Measurements from ENCODE around the gene FMN1. TPM values are rescaled to one million over a fixed set of nuclear protein-coding genes. Genes with fewer than 3 reads are reported as not detected.
A peak's percentile ranks its signal among the peaks of the same experiment; 100 is the strongest.

FMN1 gene
- total and polyA plus RNA-seq, 12 donors = 0.22 to 5.5 (median 3.3) TPM

DNA sequence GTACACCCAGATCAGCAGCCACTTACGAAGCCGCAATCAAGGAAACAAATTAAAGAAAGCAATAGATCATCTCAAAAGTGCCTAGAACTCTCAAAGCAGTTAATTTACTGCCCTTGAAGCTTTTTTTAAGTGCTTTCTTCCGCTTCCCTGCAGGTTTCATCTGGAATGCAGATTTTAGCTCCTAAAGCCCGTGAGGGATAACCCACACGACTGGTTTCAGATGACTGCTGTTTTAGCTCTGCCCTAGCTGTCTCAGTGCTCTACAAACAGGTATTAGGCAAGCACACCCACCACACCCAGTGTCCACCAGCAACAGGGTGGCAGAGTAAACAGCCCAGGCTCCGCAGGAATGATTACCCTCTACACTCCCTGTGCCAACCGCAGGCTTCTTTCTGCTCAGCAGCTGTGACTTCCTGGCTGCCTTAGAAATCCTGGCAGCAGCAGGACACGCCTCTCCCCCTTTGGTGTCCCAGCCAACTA is 126.0 kb downstream of the FMN1 start:
- H3K36me3 ChIP-seq = no peaks in the 10 kb centered on the region
- peak in 7 of 8 donors; percentile 38 to 91 (median 71) for ATAC-seq
- no peaks in the 10 kb centered on the region for H3K9me3 ChIP-seq
- peaks cover 0 to 24% (median 3%) of the 10 kb centered on the region in 9 donors for H3K4me1 ChIP-seq
- no peak overlapping the region for H3K4me3 ChIP-seq
- peaks cover 0 to 4% (median 0%) of the 10 kb centered on the region in 7 donors for H3K27me3 ChIP-seq
- DNase-seq = peak in 1 of 2 donors; percentile 19
- intact Hi-C loops (cut with DNase I) = loop anchor here in 1 of 10 donors (5.0 kb wide), 1 partner anchor 46 kb away; no protein-coding TSS in a partner anchor
- 50 to 59% methylated on average over 8 of the region's 8 CpGs for WGBS, 2 donors
- peak overlapping the region in 2 of 10 donors; percentile 28 to 76 for H3K27ac ChIP-seq
- TF ChIP-seq, protein P1, sequence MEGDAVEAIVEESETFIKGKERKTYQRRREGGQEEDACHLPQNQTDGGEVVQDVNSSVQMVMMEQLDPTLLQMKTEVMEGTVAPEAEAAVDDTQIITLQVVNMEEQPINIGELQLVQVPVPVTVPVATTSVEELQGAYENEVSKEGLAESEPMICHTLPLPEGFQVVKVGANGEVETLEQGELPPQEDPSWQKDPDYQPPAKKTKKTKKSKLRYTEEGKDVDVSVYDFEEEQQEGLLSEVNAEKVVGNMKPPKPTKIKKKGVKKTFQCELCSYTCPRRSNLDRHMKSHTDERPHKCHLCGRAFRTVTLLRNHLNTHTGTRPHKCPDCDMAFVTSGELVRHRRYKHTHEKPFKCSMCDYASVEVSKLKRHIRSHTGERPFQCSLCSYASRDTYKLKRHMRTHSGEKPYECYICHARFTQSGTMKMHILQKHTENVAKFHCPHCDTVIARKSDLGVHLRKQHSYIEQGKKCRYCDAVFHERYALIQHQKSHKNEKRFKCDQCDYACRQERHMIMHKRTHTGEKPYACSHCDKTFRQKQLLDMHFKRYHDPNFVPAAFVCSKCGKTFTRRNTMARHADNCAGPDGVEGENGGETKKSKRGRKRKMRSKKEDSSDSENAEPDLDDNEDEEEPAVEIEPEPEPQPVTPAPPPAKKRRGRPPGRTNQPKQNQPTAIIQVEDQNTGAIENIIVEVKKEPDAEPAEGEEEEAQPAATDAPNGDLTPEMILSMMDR (IDR thresholded peaks at IDR 0.05) = no peak

DNA sequence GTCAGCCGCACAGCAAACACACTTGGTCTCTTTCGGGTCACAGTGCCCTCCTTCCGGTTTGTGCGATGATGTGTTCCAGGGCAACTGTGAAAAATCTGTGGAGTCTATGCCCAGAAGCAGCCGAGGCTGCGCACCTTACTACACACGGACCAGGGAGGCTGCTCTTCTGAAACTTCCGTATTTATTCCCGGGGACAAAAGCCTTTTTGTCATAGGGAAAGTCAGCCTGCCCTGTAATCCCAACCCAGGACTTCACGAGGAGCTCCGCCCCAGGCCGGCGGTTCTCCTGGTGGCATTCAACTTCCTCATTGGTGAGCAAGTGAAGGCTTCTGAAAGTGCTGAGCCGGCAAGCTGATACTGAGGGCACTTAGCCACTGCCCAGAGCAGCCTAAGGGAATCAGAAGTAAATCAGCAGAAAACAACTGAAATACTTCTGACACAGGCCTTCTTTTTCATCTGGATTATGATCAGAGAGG is 126.5 kb downstream of the FMN1 start:
- intact Hi-C loops (cut with DNase I) = loop anchor here in 1 of 10 donors (5.0 kb wide), 1 partner anchor 46 kb away; no protein-coding TSS in a partner anchor
- Histone ChIP-seq H3K27ac (peak overlapping the region in 1 of 10 donors; percentile 76), H3K27me3 (peaks cover 0 to 4% (median 0%) of the 10 kb centered on the region in 7 donors), H3K9me3 (no peaks in the 10 kb centered on the region), H3K4me1 (peaks cover 0 to 24% (median 3%) of the 10 kb centered on the region in 9 donors), H3K36me3 (no peaks in the 10 kb centered on the region), H3K4me3 (peak overlapping the region in 4 of 10 donors; percentile 15 to 34 (median 24))
- DNase-seq = peak; percentile 34 to 46
- WGBS, 2 donors = 62 to 65% methylated on average over 14 of the region's 14 CpGs
- TF ChIP-seq, protein P1 (IDR thresholded peaks at IDR 0.05) = no peak
- peak in 7 of 8 donors; percentile 47 to 88 (median 77) for ATAC-seq

DNA sequence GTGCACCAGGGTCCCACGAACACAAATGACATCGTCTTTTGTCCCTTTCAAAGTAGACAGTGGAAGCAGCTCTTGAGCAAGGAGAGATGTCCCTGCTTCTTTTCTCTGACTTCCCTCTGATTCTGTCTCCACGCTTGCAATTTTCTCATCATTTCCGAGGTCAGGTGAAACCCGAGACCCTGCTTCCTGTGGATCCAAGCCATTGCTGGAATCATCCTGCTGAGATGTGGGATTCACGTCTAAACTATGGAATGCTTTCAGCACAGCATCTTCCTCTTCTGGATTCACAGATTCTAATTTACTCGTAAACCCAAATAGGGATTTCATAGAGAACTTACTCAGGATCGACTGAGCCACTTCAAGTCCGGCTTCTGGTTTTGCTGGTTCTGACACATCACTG is 127.1 kb downstream of the FMN1 start:
- TF ChIP-seq, protein P1 (IDR thresholded peaks at IDR 0.05) = no peak
- Histone ChIP-seq H3K27me3 (peaks cover 0 to 4% (median 0%) of the 10 kb centered on the region in 7 donors), H3K4me3 (peak overlapping the region in 4 of 10 donors; percentile 15 to 34 (median 24)), H3K9me3 (no peaks in the 10 kb centered on the region), H3K36me3 (no peaks in the 10 kb centered on the region), H3K4me1 (peaks cover 0 to 24% (median 3%) of the 10 kb centered on the region in 9 donors), H3K27ac (peak overlapping the region in 1 of 10 donors; percentile 76)
- DNase-seq = no peak
- 48 to 62% methylated on average over 9 of the region's 9 CpGs for WGBS, 2 donors
- ATAC-seq = no peak
- intact Hi-C loops (cut with DNase I) = loop anchor here in 1 of 10 donors (5.0 kb wide), 1 partner anchor 45 kb away; no protein-coding TSS in a partner anchor

- ATAC-seq = no peak
Measured at GRCh38 chr15:33066584-33066983, 127.9 kb downstream of the FMN1 start.

More at GRCh38 chr15:33066584-33066983, 127.9 kb downstream of the FMN1 start:
- intact Hi-C loops (cut with DNase I) = loop anchor here in 1 of 10 donors (5.0 kb wide), 1 partner anchor 44 kb away; no protein-coding TSS in a partner anchor
- no peak overlapping the region for H3K4me3 ChIP-seq
- peaks cover 0 to 24% (median 3%) of the 10 kb centered on the region in 9 donors for H3K4me1 ChIP-seq
- no peak for DNase-seq
- H3K27me3 ChIP-seq = peaks cover 0 to 4% (median 0%) of the 10 kb centered on the region in 7 donors
- H3K36me3 ChIP-seq = no peaks in the 10 kb centered on the region
- TF ChIP-seq, protein P1 (IDR thresholded peaks at IDR 0.05) = no peak
- WGBS, 2 donors = 83 to 84% methylated on average over 8 of the region's 8 CpGs
- H3K27ac ChIP-seq = no peak overlapping the region
- H3K9me3 ChIP-seq = no peaks in the 10 kb centered on the region
